ENCODE data around the gene CCNDBP1. TPM values are rescaled to one million over a fixed set of nuclear protein-coding genes. Genes with fewer than 3 reads are reported as not detected.

The CCNDBP1 gene
- total and polyA plus RNA-seq, 2 experiments from 2014 or later = 23.9 to 33.5 TPM

DNA sequence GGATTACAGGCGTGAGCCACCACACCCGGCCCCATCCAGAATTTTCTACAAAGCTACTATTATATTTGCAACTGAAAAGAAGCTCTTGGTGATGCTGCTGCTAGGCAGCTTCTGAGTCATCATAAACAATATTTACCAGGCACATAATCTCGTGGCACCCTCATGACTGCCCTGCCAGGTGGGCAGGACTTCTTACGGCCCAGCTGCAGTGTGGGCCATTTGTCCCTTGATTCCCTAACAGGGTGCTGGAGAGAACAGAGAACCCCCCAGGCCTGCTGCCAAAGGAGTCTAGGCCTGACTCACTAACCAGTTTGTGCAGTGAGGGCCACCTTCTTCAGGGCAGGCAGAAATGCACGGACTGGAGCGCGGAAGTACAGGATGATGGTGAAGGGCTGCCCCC, 30.8 kb downstream of the CCNDBP1 start:
- H3K36me3 Mint-ChIP-seq (ENCODE audit: low read depth) = no peaks in the 10 kb centered on the region
- H3K4me2 ChIP-seq = no peak overlapping the region
- peaks cover 13% of the 10 kb centered on the region for H3K4me1 Mint-ChIP-seq
- H3K4me3 ChIP-seq = no peak overlapping the region
- H3K9me2 ChIP-seq (ENCODE audit: insufficient read depth) = no peaks in the 10 kb centered on the region
- no peak overlapping the region for H2AFZ ChIP-seq
- H3F3A ChIP-seq (replicated peaks; ENCODE audit: low read depth) = no peaks in the 10 kb centered on the region
- no peaks in the 10 kb centered on the region for H3K4me1 ChIP-seq (ENCODE audit: insufficient read depth)
- no peak overlapping the region for H3K27ac Mint-ChIP-seq
- H3K27me3 Mint-ChIP-seq (ENCODE audit: insufficient read depth, low read depth, poor library complexity) = peaks cover 2% of the 10 kb centered on the region
- no peak overlapping the region for H3K27ac ChIP-seq (ENCODE audit: low read depth)
- no peak for ATAC-seq
- no peaks in the 10 kb centered on the region for H3K9me3 Mint-ChIP-seq
- DNase-seq (ENCODE audit: low spot score) = no peak
- H3K79me2 ChIP-seq (replicated peaks; ENCODE audit: insufficient read depth) = no peaks in the 10 kb centered on the region
- H3K27me3 ChIP-seq (ENCODE audit: insufficient read depth) = no peaks in the 10 kb centered on the region
- H3K36me3 ChIP-seq (ENCODE audit: insufficient read depth) = no peaks in the 10 kb centered on the region
- no peaks in the 10 kb centered on the region for H4K20me1 ChIP-seq (replicated peaks; ENCODE audit: insufficient read depth)
- no peak overlapping the region for H3K4me3 Mint-ChIP-seq
- TF ChIP-seq JUNB (IDR thresholded peaks at IDR 0.05; ENCODE audit: unreplicated experiment) (no peak), STAT1 (IDR thresholded peaks at IDR 0.05; ENCODE audit: unreplicated experiment) (no peak), ZNF462 (CRISPR knock-in tag; IDR thresholded peaks at IDR 0.05) (no peak), NANOG (IDR thresholded peaks at IDR 0.05; ENCODE audit: borderline replicate concordance) (no peak), CTCF (conservative IDR thresholded peaks at IDR 0.05; ENCODE audit: low read depth in 2 of 2) (no peak), ZNF331 (CRISPR knock-in tag; IDR thresholded peaks at IDR 0.05; ENCODE audit: low read depth) (no peak), POLR2AphosphoS5 (IDR thresholded peaks at IDR 0.05; ENCODE audit: low read depth) (no peak), EZH2 (IDR thresholded peaks at IDR 0.05; ENCODE audit: low read depth, unreplicated experiment) (no peak), ZNF114 (CRISPR knock-in tag; IDR thresholded peaks at IDR 0.05) (no peak), EZH2phosphoT487 (IDR thresholded peaks at IDR 0.05; ENCODE audit: unreplicated experiment) (no peak), CREB1 (CRISPR knock-in tag; IDR thresholded peaks at IDR 0.05; ENCODE audit: low read depth) (no peak)
- TF ChIP-seq, protein P1, sequence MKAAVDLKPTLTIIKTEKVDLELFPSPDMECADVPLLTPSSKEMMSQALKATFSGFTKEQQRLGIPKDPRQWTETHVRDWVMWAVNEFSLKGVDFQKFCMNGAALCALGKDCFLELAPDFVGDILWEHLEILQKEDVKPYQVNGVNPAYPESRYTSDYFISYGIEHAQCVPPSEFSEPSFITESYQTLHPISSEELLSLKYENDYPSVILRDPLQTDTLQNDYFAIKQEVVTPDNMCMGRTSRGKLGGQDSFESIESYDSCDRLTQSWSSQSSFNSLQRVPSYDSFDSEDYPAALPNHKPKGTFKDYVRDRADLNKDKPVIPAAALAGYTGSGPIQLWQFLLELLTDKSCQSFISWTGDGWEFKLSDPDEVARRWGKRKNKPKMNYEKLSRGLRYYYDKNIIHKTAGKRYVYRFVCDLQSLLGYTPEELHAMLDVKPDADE (IDR thresholded peaks at IDR 0.05) = no peak
- TF ChIP-seq, protein P2, sequence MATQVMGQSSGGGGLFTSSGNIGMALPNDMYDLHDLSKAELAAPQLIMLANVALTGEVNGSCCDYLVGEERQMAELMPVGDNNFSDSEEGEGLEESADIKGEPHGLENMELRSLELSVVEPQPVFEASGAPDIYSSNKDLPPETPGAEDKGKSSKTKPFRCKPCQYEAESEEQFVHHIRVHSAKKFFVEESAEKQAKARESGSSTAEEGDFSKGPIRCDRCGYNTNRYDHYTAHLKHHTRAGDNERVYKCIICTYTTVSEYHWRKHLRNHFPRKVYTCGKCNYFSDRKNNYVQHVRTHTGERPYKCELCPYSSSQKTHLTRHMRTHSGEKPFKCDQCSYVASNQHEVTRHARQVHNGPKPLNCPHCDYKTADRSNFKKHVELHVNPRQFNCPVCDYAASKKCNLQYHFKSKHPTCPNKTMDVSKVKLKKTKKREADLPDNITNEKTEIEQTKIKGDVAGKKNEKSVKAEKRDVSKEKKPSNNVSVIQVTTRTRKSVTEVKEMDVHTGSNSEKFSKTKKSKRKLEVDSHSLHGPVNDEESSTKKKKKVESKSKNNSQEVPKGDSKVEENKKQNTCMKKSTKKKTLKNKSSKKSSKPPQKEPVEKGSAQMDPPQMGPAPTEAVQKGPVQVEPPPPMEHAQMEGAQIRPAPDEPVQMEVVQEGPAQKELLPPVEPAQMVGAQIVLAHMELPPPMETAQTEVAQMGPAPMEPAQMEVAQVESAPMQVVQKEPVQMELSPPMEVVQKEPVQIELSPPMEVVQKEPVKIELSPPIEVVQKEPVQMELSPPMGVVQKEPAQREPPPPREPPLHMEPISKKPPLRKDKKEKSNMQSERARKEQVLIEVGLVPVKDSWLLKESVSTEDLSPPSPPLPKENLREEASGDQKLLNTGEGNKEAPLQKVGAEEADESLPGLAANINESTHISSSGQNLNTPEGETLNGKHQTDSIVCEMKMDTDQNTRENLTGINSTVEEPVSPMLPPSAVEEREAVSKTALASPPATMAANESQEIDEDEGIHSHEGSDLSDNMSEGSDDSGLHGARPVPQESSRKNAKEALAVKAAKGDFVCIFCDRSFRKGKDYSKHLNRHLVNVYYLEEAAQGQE (IDR thresholded peaks at IDR 0.05; ENCODE audit: unreplicated experiment) = no peak
